ENCODE data around the gene HPDL.

HPDL gene

DNA sequence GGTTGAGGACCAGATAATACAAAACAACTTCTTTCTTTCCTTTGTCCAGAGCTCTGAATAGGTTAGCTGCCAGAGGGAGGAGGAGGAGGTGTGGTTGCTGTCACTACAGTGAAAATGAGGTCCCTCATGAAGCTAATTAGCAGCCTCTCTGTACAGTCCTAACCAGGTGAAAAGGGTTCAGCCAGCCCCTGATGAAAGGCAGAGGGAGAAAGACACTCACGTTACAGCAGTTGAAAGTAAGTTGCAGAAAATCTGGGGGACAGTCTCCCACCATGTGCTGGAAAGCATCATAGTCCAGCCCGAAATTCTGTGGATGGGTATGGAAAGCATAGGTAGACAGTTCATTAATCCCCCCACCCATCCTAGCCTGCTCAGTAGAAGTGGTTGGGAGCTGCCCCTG lies 19.8 kb downstream of the HPDL start:
- POLR2A ChIA-PET (ENCODE audit: low non-redundant PET) = interaction anchor here (1.1 kb wide), 1 partner anchor 20 kb away, joined by 3 read pairs; the partner anchor contains the start of gene HPDL
- TF ChIP-seq CTCF (conservative IDR thresholded peaks at IDR 0.05; ENCODE audit: low read depth) = no peak
- CTCF ChIA-PET = interaction anchor here (1.3 kb wide), 1 partner anchor 147 kb away, joined by 3 read pairs; no protein-coding TSS in a partner anchor
- no peak for DNase-seq (ENCODE audit: low spot score)
- peak overlapping the region; percentile 88 for H3K27ac ChIP-seq

GRCh38 chr1:45348020-45348419 lies 21.3 kb downstream of the HPDL start:
- no peak for TF ChIP-seq CTCF (conservative IDR thresholded peaks at IDR 0.05; ENCODE audit: low read depth)
- CTCF ChIA-PET = interaction anchor here (0.7 to 2.4 kb wide), 3 partner anchors 11 to 663 kb away, joined by 3 to 12 read pairs (median 3); no protein-coding TSS in a partner anchor
- POLR2A ChIA-PET (ENCODE audit: low non-redundant PET) = interaction anchor here (1.0 kb wide), 1 partner anchor 8 kb away, joined by 3 read pairs; the partner anchor contains the start of gene MUTYH
- peak overlapping the region; percentile 88 for H3K27ac ChIP-seq
- DNase-seq (ENCODE audit: low spot score) = peak; percentile 64

GRCh38 chr1:45348609-45348965 lies 21.9 kb downstream of the HPDL start:
- no peak for DNase-seq (ENCODE audit: low spot score)
- TF ChIP-seq CTCF (conservative IDR thresholded peaks at IDR 0.05; ENCODE audit: low read depth) = no peak
- POLR2A ChIA-PET (ENCODE audit: low non-redundant PET) = interaction anchor here (1.0 to 1.1 kb wide), 2 partner anchors 8 to 45 kb away, joined by 3 to 4 read pairs; partner anchors contain the start of gene MUTYH
- CTCF ChIA-PET = interaction anchor here (0.7 to 2.4 kb wide), 4 partner anchors 9 to 664 kb away, joined by 3 to 12 read pairs (median 3); no protein-coding TSS in a partner anchor
- H3K27ac ChIP-seq = peak overlapping the region; percentile 88

GRCh38 chr1:45348966-45349677 lies 22.4 kb downstream of the HPDL start:
- H3K27ac ChIP-seq = peak overlapping the region; percentile 88
- CTCF ChIA-PET = interaction anchor here (0.7 to 2.4 kb wide), 3 partner anchors 9 to 144 kb away, joined by 3 to 12 read pairs (median 3); no protein-coding TSS in a partner anchor
- TF ChIP-seq CTCF (conservative IDR thresholded peaks at IDR 0.05; ENCODE audit: low read depth) = no peak
- DNase-seq (ENCODE audit: low spot score) = no peak
- POLR2A ChIA-PET (ENCODE audit: low non-redundant PET) = interaction anchor here (1.0 to 1.1 kb wide), 2 partner anchors 9 to 45 kb away, joined by 3 to 4 read pairs; partner anchors contain the start of gene MUTYH

GRCh38 chr1:45351508-45351907 lies 24.8 kb downstream of the HPDL start:
- POLR2A ChIA-PET (ENCODE audit: low non-redundant PET) = no interaction called here
- H3K27ac ChIP-seq = no peak overlapping the region
- TF ChIP-seq CTCF (conservative IDR thresholded peaks at IDR 0.05; ENCODE audit: low read depth) = no peak
- CTCF ChIA-PET = no interaction called here
- DNase-seq (ENCODE audit: low spot score) = no peak

DNA sequence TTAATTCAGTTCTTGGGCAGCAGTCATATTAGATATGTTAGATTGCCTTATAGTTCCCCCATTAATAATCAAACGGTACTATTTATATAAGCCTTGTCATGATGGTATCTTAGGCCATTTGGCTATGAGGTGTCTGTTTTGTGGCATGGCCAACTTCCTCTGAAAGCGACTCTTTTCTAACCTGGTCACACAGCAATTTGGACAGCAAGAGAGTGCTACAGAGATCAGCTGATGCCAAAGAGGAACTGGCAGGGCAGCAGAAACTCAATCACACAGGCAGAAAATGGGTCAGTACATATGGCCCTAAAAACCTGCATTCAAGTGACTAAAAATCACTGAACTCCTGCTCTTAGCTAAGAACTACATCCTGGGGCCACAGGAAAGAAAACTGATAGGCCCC lies 27.0 kb downstream of the HPDL start:
- H3K27ac ChIP-seq = no peak overlapping the region
- ChIA-PET POLR2A (ENCODE audit: low non-redundant PET) (no interaction called here), CTCF (interaction anchor here (1.2 kb wide), 1 partner anchor 140 kb away, joined by 4 read pairs; no protein-coding TSS in a partner anchor)
- no peak for TF ChIP-seq CTCF (conservative IDR thresholded peaks at IDR 0.05; ENCODE audit: low read depth)
- DNase-seq (ENCODE audit: low spot score) = no peak
